ENCODE measurements around the gene ITGAX.

DNA sequence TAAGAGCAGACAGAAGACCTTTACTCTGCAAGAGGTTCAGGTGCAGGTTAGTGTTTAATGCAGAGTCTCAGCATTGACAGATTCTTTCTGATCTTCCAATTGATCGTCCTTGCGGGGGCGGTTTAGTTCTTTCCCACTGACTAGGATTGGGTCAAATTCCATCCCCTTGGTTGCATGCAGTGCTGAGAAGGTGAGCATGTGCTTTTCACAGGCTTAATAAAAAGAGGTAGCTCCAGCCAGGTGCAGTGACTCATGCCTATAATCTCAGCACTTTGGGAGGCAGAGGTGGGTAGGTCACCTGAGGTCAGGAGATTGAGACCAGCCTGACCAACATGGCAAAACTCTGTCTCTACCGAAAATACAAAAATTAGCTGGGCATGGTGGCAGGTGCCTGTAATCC, 30.7 kb downstream of the ITGAX start:
- TF ChIP-seq, protein P1, sequence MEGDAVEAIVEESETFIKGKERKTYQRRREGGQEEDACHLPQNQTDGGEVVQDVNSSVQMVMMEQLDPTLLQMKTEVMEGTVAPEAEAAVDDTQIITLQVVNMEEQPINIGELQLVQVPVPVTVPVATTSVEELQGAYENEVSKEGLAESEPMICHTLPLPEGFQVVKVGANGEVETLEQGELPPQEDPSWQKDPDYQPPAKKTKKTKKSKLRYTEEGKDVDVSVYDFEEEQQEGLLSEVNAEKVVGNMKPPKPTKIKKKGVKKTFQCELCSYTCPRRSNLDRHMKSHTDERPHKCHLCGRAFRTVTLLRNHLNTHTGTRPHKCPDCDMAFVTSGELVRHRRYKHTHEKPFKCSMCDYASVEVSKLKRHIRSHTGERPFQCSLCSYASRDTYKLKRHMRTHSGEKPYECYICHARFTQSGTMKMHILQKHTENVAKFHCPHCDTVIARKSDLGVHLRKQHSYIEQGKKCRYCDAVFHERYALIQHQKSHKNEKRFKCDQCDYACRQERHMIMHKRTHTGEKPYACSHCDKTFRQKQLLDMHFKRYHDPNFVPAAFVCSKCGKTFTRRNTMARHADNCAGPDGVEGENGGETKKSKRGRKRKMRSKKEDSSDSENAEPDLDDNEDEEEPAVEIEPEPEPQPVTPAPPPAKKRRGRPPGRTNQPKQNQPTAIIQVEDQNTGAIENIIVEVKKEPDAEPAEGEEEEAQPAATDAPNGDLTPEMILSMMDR (IDR thresholded peaks at IDR 0.05), result no peak
- TF ChIP-seq POLR2A (IDR thresholded peaks at IDR 0.05), result no peak
